Neural progenitor cell (in vitro differentiated cells): ENCODE measurements around the gene ADGRD1. TPM values are rescaled to one million over a fixed set of nuclear protein-coding genes. Genes with fewer than 3 reads are reported as not detected.

ENCODE experiments used
- DNase-seq: peaks from one replicate; pipeline ENCODE4 v3.0.0-alpha.2; 2016; ENCODE audit warnings: low spot score
- H2AFZ ChIP-seq: fragments of 200-600 bp; sonication (generic); replicated peaks from 2 replicates; pipeline ENCODE4 v1.6.1; 2016; ENCODE audit warnings: antibody characterized with exemption
- H3F3A ChIP-seq: fragments of 200-600 bp; sonication (generic); 2 replicates; pipeline ENCODE4 v1.6.1; 2016; ENCODE audit warnings: antibody characterized with exemption, low read depth
- H3K27ac ChIP-seq: fragments of 200-600 bp; sonication (generic); 2 replicates; pipeline ENCODE4 v1.5.1; 2016; ENCODE audit warnings: mild to moderate bottlenecking
- H3K27me3 ChIP-seq: fragments of 200-600 bp; sonication (generic); 2 replicates; pipeline ENCODE4 v1.6.1; 2016; ENCODE audit warnings: mild to moderate bottlenecking, moderate library complexity
- H3K36me3 ChIP-seq: fragments of 200-600 bp; sonication (generic); 2 replicates; pipeline ENCODE4 v1.5.1; 2016
- H3K4me1 ChIP-seq: fragments of 200-600 bp; sonication (generic); 2 replicates; pipeline ENCODE4 v1.6.1; 2016; ENCODE audit warnings: mixed run types
- H3K4me2 ChIP-seq: fragments of 200-600 bp; sonication (generic); 2 replicates; pipeline ENCODE4 v1.6.1; 2016
- H3K4me3 ChIP-seq: fragments of 200-600 bp; sonication (generic); 2 replicates; pipeline ENCODE4 v1.5.1; 2016
- H3K79me2 ChIP-seq: fragments of 200-600 bp; sonication (generic); 2 replicates; pipeline ENCODE4 v1.6.1; 2016; ENCODE audit warnings: low read depth
- H3K9ac ChIP-seq: fragments of 200-600 bp; sonication (generic); 2 replicates; pipeline ENCODE4 v1.6.1; 2016
- H3K9me3 ChIP-seq: fragments of 200-600 bp; sonication (generic); 2 replicates; pipeline ENCODE4 v1.5.1; 2016; ENCODE audit warnings: low read depth
- H4K20me1 ChIP-seq: fragments of 200-600 bp; sonication (generic); 2 replicates; pipeline ENCODE4 v1.6.1; 2016; ENCODE audit warnings: low read depth
- H3K27ac Mint-ChIP-seq: 3 replicates; pipeline ENCODE4 v1.8.0; 2021; ENCODE audit warnings: mixed read lengths
- H3K27me3 Mint-ChIP-seq: 2 replicates; pipeline ENCODE4 v1.8.0; 2022; ENCODE audit warnings: low read depth, mild to moderate bottlenecking, inconsistent platforms, moderate library complexity, mixed read lengths; ENCODE audit not compliant: insufficient read depth
- H3K36me3 Mint-ChIP-seq: 3 replicates; pipeline ENCODE4 v1.8.0; 2021; ENCODE audit warnings: mixed read lengths
- H3K4me1 Mint-ChIP-seq: 3 replicates; pipeline ENCODE4 v1.8.0; 2021; ENCODE audit warnings: mixed read lengths
- H3K4me3 Mint-ChIP-seq: 3 replicates; pipeline ENCODE4 v1.8.0; 2021; ENCODE audit warnings: mild to moderate bottlenecking, moderate library complexity, mixed read lengths
- H3K9me3 Mint-ChIP-seq: 3 replicates; pipeline ENCODE4 v1.8.0; 2020; ENCODE audit warnings: mixed read lengths
- EZH2 ChIP-seq: fragments of 200-600 bp; sonication (generic); IDR thresholded peaks from 2 replicates; pipeline ENCODE4 v1.6.1; 2017; ENCODE audit warnings: antibody characterized with exemption, mild to moderate bottlenecking, moderate library complexity
- EZH2phosphoT487 ChIP-seq: fragments of 200-600 bp; sonication (generic); IDR thresholded peaks from 2 replicates; pipeline ENCODE4 v1.6.1; 2017; ENCODE audit warnings: antibody characterized with exemption
- total RNA-seq: library from RNA; depleted of rRNA; stranded (reverse); fragments of >200 nt; gene quantifications from 2 replicates; pipeline ENCODE4 v1.2.3, GENCODE V29; 2015; ENCODE audit warnings: low replicate concordance
- TF ChIP-seq, protein P1 (sequence below): fragments of 200-600 bp; sonication (generic); IDR thresholded peaks from 2 replicates; pipeline ENCODE4 v1.5.1; 2017; ENCODE audit warnings: antibody characterized with exemption, mild to moderate bottlenecking

ADGRD1 gene
- total RNA-seq, 1 donor from 2014 or later: not detected

- Histone ChIP-seq H3K4me3 (no peak overlapping the region), H3K27me3 (no peaks in the 10 kb centered on the region), H3F3A (no peaks in the 10 kb centered on the region), H3K79me2 (no peaks in the 10 kb centered on the region), H3K4me2 (no peak overlapping the region), H3K4me1 (peaks cover 16% of the 10 kb centered on the region), H3K27ac (no peak overlapping the region), H4K20me1 (no peaks in the 10 kb centered on the region), H2AFZ (no peak overlapping the region), H3K9me3 (no peaks in the 10 kb centered on the region), H3K36me3 (no peaks in the 10 kb centered on the region), H3K9ac (no peak overlapping the region)
- no peaks in the 10 kb centered on the region for H3K9me3 Mint-ChIP-seq
- peak overlapping the region; percentile 29 for H3K4me3 Mint-ChIP-seq
- no peak overlapping the region for H3K27ac Mint-ChIP-seq
- H3K4me1 Mint-ChIP-seq: peaks cover 26% of the 10 kb centered on the region
- no peak for DNase-seq
- no peaks in the 10 kb centered on the region for H3K36me3 Mint-ChIP-seq
- peaks cover 2% of the 10 kb centered on the region for H3K27me3 Mint-ChIP-seq
- TF ChIP-seq, protein P1, sequence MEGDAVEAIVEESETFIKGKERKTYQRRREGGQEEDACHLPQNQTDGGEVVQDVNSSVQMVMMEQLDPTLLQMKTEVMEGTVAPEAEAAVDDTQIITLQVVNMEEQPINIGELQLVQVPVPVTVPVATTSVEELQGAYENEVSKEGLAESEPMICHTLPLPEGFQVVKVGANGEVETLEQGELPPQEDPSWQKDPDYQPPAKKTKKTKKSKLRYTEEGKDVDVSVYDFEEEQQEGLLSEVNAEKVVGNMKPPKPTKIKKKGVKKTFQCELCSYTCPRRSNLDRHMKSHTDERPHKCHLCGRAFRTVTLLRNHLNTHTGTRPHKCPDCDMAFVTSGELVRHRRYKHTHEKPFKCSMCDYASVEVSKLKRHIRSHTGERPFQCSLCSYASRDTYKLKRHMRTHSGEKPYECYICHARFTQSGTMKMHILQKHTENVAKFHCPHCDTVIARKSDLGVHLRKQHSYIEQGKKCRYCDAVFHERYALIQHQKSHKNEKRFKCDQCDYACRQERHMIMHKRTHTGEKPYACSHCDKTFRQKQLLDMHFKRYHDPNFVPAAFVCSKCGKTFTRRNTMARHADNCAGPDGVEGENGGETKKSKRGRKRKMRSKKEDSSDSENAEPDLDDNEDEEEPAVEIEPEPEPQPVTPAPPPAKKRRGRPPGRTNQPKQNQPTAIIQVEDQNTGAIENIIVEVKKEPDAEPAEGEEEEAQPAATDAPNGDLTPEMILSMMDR: no peak
- TF ChIP-seq EZH2 (no peak), EZH2phosphoT487 (no peak)
These were observed 161.4 kb downstream of the ADGRD1 start for GRCh38 chr12:131114942-131115584.

DNA sequence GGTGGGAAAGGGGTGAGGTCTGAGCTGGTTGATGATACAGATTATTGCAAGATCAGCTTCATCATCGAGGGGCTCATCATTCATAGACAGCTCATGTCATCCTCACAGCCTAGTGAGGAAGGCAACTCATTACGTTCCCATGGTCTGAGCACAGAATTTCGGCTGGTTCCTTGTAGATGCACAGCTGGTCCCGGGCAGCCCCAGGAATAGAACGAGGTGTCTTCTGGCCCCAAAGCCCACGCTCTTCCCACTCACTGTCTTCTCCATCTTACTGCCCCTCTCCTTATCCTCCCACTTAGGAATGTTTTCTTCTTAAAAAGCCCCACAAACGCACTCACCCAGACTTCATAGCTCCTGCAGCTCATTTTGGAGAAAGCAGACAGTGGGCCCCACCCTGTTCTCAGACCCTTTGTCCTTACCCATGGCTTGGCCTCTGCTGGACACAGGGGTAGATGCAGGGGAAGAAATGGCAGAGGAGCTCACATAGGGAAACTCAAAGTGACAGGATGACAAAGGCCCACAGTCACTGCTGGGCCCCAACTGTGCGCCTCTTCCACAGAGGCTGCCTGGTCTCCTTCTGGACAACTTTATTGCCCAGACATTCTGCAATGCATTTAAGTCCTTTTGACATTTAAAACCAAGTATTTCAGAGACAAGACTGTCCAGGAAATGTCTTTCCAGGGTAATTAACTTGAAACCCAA is 162.2 kb downstream of the ADGRD1 start:
- TF ChIP-seq, protein P1: no peak
- TF ChIP-seq EZH2: no peak
- TF ChIP-seq EZH2phosphoT487: no peak
- peaks cover 16% of the 10 kb centered on the region for H3K4me1 ChIP-seq
- H3K27me3 Mint-ChIP-seq: peaks cover 2% of the 10 kb centered on the region
- no peaks in the 10 kb centered on the region for H3K27me3 ChIP-seq
- no peak overlapping the region for H3K9ac ChIP-seq
- no peak overlapping the region for H3K4me2 ChIP-seq
- H3K4me3 ChIP-seq: no peak overlapping the region
- no peaks in the 10 kb centered on the region for H3K9me3 Mint-ChIP-seq
- peak overlapping the region; percentile 77 for H2AFZ ChIP-seq
- H3K36me3 Mint-ChIP-seq: no peaks in the 10 kb centered on the region
- no peaks in the 10 kb centered on the region for H3K9me3 ChIP-seq
- no peaks in the 10 kb centered on the region for H3K36me3 ChIP-seq
- H3K27ac Mint-ChIP-seq: no peak overlapping the region
- DNase-seq: peak; percentile 32
- no peak overlapping the region for H3K4me3 Mint-ChIP-seq
- H3K79me2 ChIP-seq: no peaks in the 10 kb centered on the region
- no peaks in the 10 kb centered on the region for H3F3A ChIP-seq
- H3K27ac ChIP-seq: no peak overlapping the region
- H3K4me1 Mint-ChIP-seq: peaks cover 26% of the 10 kb centered on the region
- no peaks in the 10 kb centered on the region for H4K20me1 ChIP-seq

GRCh38 chr12:131116468-131117117 is 162.9 kb downstream of the ADGRD1 start:
- H3K4me2 ChIP-seq: no peak overlapping the region
- H3K4me1 Mint-ChIP-seq: peaks cover 26% of the 10 kb centered on the region
- H3K27me3 Mint-ChIP-seq: peaks cover 2% of the 10 kb centered on the region
- H3K4me3 Mint-ChIP-seq: no peak overlapping the region
- DNase-seq: peak; percentile 72
- H3K27ac ChIP-seq: no peak overlapping the region
- no peaks in the 10 kb centered on the region for H3K79me2 ChIP-seq
- H3K27ac Mint-ChIP-seq: no peak overlapping the region
- H4K20me1 ChIP-seq: no peaks in the 10 kb centered on the region
- H3K9ac ChIP-seq: no peak overlapping the region
- H3K36me3 Mint-ChIP-seq: no peaks in the 10 kb centered on the region
- peaks cover 16% of the 10 kb centered on the region for H3K4me1 ChIP-seq
- TF ChIP-seq EZH2phosphoT487: no peak
- TF ChIP-seq, protein P1: peak; percentile 78
- no peak for TF ChIP-seq EZH2
- H3F3A ChIP-seq: no peaks in the 10 kb centered on the region
- peak overlapping the region; percentile 77 for H2AFZ ChIP-seq
- H3K36me3 ChIP-seq: no peaks in the 10 kb centered on the region
- no peak overlapping the region for H3K4me3 ChIP-seq
- no peaks in the 10 kb centered on the region for H3K27me3 ChIP-seq
- no peaks in the 10 kb centered on the region for H3K9me3 ChIP-seq
- no peaks in the 10 kb centered on the region for H3K9me3 Mint-ChIP-seq
